BLaER1 treated with 17β-estradiol and CSF1 and Interleukin-3, amounts not matched to agents 10 nM and 100 nM (cell line): ENCODE results near the gene DOK4.
A peak's percentile ranks its signal among the peaks of the same experiment; 100 is the strongest.

Experiments used
- H3K27ac ChIP-seq, 11 experiments: shearing (Covaris generic); formaldehyde crosslinking; 2 replicates each; pipeline ENCODE4 v1.8.1; 2022
- H3K27me3 ChIP-seq, 11 experiments: shearing (Covaris generic); formaldehyde crosslinking; 2 replicates each; pipeline ENCODE4 v1.8.1; 2022
- H3K36me3 ChIP-seq, 11 experiments: shearing (Covaris generic); formaldehyde crosslinking; 2 replicates each; pipeline ENCODE4 v1.8.1; 2022
- H3K4me1 ChIP-seq, 10 experiments: shearing (Covaris generic); formaldehyde crosslinking; 2 replicates each; pipeline ENCODE4 v1.8.1; 2022
- H3K4me2 ChIP-seq, 11 experiments: shearing (Covaris generic); formaldehyde crosslinking; 2 replicates each; pipeline ENCODE4 v1.8.1; 2022
- H3K4me3 ChIP-seq, 10 experiments: shearing (Covaris generic); formaldehyde crosslinking; 2 replicates each; pipeline ENCODE4 v1.8.1; 2022
- H3K9ac ChIP-seq, 11 experiments: shearing (Covaris generic); formaldehyde crosslinking; 2 replicates each; pipeline ENCODE4 v1.8.1; 2022
- H3K9me3 ChIP-seq, 11 experiments: shearing (Covaris generic); formaldehyde crosslinking; replicated peaks in 1 of 11; 2 replicates each; pipeline ENCODE4 v1.8.1; 2022
- H4K20me1 ChIP-seq, 11 experiments: shearing (Covaris generic); formaldehyde crosslinking; 2 replicates each; pipeline ENCODE4 v1.8.1; 2022
- Cebpa-rat ChIP-seq, 11 experiments: shearing (Covaris generic); IDR thresholded peaks; 2 replicates each; pipeline ENCODE4 v1.8.1; 2022

DOK4 gene

DNA sequence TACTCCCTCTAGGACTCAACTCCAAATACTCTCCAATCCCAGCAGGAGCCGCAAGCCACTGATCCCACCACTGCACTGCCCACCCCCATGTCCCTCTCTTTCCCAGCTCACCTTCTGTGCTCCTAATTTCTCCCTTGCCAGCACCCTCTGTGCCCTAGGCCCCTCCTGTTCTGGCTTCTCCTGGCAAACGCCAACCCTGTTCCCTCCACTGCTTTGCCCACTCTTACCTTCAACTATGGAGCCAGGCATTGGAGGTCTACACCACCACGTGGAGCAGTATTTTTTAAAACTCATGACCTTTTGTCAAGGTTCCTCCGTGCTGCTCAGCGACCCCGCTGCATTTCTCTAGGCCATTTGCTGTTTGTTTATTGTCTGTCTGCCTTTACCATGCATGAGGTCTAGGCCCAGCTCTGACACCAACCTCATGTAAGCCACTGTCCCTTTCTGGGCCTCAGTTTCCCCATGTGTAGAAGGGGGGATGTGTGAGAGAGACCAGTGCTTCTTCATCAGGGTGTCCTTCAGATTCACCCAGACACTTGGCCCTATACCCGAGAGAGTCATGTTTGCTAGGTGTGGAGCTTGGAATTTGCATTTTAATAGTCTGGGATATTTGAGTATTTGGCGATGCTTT lies 45.5 kb upstream of the DOK4 start:
- TF ChIP-seq Cebpa-rat (IDR thresholded peaks at IDR 0.05): no peak
- peaks cover 0 to 8% (median 0%) of the 10 kb centered on the region in 11 experiments; a peak in 3 of 22 replicates for H4K20me1 ChIP-seq
- H3K9ac ChIP-seq: peak overlapping the region in 3 of 11 experiments; percentile 56 to 67 (median 65); a peak in 4 of 22 replicates
- peaks cover 72 to 96% (median 86%) of the 10 kb centered on the region in 10 experiments for H3K4me1 ChIP-seq
- peak overlapping the region; percentile 74 to 96 (median 93) for H3K4me2 ChIP-seq
- no peak overlapping the region for H3K4me3 ChIP-seq
- H3K36me3 ChIP-seq: peaks cover 0 to 13% (median 3%) of the 10 kb centered on the region in 11 experiments; a peak in 6 of 22 replicates
- peaks cover 0 to 20% (median 0%) of the 10 kb centered on the region in 11 experiments; a peak in 2 of 22 replicates for H3K27me3 ChIP-seq
- no peaks in the 10 kb centered on the region for H3K9me3 ChIP-seq
- peak overlapping the region in 5 of 11 experiments; percentile 63 to 77 (median 75); a peak in 6 of 22 replicates for H3K27ac ChIP-seq

DNA sequence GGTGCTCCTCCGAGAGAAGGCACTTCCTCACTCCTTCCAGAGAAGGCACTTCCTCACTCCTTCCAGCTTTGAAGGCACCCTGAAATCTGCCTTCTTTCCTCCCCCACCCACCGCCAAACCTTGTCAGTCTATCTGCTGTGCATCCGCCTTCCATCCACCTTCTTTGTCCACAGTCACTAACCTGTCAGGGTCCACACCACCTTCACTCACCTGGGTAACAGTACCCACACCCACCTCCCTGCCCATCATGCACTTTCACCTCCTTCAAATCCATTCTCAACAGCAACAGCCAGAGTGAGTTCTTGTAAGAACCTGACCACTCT lies 44.9 kb upstream of the DOK4 start:
- H3K4me2 ChIP-seq: peak overlapping the region; percentile 74 to 96 (median 93)
- peaks cover 0 to 13% (median 3%) of the 10 kb centered on the region in 11 experiments; a peak in 6 of 22 replicates for H3K36me3 ChIP-seq
- TF ChIP-seq Cebpa-rat (IDR thresholded peaks at IDR 0.05): no peak
- H3K27me3 ChIP-seq: peaks cover 0 to 20% (median 0%) of the 10 kb centered on the region in 11 experiments; a peak in 2 of 22 replicates
- H3K9me3 ChIP-seq: no peaks in the 10 kb centered on the region
- H3K27ac ChIP-seq: peak overlapping the region in 8 of 11 experiments; percentile 53 to 77 (median 72); a peak in 11 of 22 replicates
- peaks cover 72 to 96% (median 88%) of the 10 kb centered on the region in 10 experiments for H3K4me1 ChIP-seq
- H3K4me3 ChIP-seq: peak overlapping the region in 1 of 10 experiments; percentile 57; a peak in 1 of 20 replicates
- 0 out of 22 replicates have a peak, but pooled peaks cover 0 to 8% (median 0%) of the 10 kb centered on the region in 11 experiments for H4K20me1 ChIP-seq
- peak overlapping the region in 7 of 11 experiments; percentile 42 to 68 (median 54); a peak in 9 of 22 replicates for H3K9ac ChIP-seq

DNA sequence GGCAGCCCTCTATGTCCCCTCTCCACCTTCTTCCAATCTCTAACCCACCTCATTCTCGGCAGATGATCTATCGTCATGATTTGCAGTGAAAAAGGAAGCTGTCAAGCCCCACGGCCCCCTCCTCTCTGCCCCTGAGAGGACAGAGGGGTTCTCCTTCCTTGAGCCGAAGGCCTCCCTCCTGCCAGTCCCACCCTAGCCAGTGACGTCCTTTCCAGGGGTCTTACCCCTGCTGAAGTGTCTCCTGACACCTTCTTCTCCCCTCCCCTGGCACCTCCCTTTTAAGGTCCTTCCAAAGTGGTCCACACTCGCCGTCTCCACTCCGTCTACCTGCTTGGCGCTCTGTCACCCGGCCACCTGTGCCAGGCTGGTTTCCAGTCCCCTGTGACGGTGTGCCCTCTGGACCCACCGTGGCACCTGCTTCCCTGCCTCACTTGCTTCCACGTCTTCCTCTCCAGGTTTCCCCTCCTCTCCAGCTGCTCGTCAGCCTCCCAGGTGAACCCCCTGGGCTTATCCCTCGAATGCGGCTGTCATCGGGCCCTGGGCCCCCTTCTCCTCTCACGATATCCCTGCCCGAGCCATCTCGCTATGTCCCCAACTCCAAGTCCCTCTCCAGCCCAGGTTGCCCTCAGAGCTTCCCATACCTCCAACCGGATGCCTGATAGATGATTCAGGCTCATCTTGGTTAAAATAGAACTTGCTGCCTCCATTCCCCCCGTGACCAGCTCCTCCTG lies 44.4 kb upstream of the DOK4 start:
- H3K4me1 ChIP-seq: peaks cover 72 to 100% (median 92%) of the 10 kb centered on the region in 10 experiments
- H3K27ac ChIP-seq: peak overlapping the region in 10 of 11 experiments; percentile 10 to 77 (median 68); a peak in 19 of 22 replicates
- H3K4me2 ChIP-seq: peak overlapping the region; percentile 74 to 96 (median 93)
- H4K20me1 ChIP-seq: 0 out of 22 replicates have a peak, but pooled peaks cover 0 to 8% (median 0%) of the 10 kb centered on the region in 11 experiments
- H3K9me3 ChIP-seq: no peaks in the 10 kb centered on the region
- H3K36me3 ChIP-seq: peaks cover 0 to 13% (median 3%) of the 10 kb centered on the region in 11 experiments; a peak in 6 of 22 replicates
- H3K9ac ChIP-seq: peak overlapping the region in 9 of 11 experiments; percentile 42 to 68 (median 54); a peak in 18 of 22 replicates
- TF ChIP-seq Cebpa-rat (IDR thresholded peaks at IDR 0.05): no peak
- H3K27me3 ChIP-seq: peaks cover 0 to 20% (median 0%) of the 10 kb centered on the region in 11 experiments; a peak in 2 of 22 replicates
- H3K4me3 ChIP-seq: peak overlapping the region in 5 of 10 experiments; percentile 14 to 57 (median 25); a peak in 7 of 20 replicates

DNA sequence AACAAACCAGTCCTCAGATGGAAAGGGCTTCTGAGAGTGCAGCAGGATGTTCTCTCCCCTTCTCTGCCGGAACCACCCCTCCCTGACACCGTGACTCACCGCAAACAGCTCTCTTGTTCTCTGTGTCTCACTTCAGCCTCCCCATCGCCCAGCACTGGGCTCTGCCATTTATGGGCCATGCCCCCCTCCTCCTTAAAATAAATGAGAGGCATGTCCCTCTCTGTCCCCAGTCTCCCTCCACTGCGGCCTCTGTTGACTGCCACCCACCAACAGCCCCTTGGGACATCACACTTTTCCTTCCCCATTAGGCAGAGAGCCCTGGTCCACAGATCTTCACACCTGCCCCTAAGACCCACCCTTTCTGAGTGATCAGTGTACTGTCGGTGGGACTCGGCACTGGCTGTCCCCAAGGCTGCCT lies 43.8 kb upstream of the DOK4 start:
- H3K27me3 ChIP-seq: peaks cover 0 to 20% (median 0%) of the 10 kb centered on the region in 11 experiments; a peak in 2 of 22 replicates
- H3K4me1 ChIP-seq: peaks cover 66 to 100% (median 92%) of the 10 kb centered on the region in 10 experiments
- H3K9me3 ChIP-seq: no peaks in the 10 kb centered on the region
- H3K4me3 ChIP-seq: peak overlapping the region in 5 of 10 experiments; percentile 14 to 57 (median 25); a peak in 6 of 20 replicates
- H3K27ac ChIP-seq: peak overlapping the region in 10 of 11 experiments; percentile 10 to 77 (median 68); a peak in 19 of 22 replicates
- H3K9ac ChIP-seq: peak overlapping the region in 9 of 11 experiments; percentile 42 to 68 (median 54); a peak in 17 of 22 replicates
- peak overlapping the region; percentile 74 to 96 (median 93) for H3K4me2 ChIP-seq
- H3K36me3 ChIP-seq: peaks cover 0 to 13% (median 3%) of the 10 kb centered on the region in 11 experiments; a peak in 6 of 22 replicates
- H4K20me1 ChIP-seq: 0 out of 22 replicates have a peak, but pooled peaks cover 0 to 8% (median 0%) of the 10 kb centered on the region in 11 experiments
- TF ChIP-seq Cebpa-rat (IDR thresholded peaks at IDR 0.05): no peak

DNA sequence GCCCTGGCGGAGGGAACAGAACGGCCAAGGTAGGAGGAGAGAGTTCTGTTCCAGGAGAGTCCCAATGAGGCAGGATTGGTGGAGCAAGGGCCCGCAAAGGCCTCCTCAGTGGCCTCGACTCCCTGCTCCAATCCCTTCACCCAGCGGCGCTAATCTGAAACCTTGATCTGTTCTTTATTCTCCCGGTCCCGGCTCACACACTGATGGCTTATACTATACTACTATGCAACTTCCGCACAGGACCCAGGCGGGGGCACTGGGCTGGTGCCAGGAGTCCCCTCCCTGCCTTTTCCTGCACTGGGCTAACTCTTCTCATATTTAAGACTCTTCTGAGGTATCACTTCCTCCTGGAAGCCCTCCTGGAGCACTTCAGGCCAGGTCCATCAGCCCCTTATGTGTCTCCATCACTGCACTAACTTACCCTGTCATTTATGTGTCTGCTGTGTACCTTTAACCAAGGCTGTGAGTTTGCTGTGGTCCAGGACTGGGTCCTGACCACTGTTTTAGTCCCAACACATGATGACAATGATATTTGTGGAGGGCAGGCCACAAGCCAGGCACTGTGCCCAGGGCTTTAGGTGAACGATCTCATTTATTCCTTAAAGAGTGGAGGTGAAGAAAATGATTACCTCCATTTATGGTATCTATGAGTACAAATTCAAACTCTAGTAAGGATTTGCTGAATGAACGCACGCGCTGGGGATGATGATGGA lies 43.3 kb upstream of the DOK4 start:
- Histone ChIP-seq H3K4me2 (peak overlapping the region; percentile 74 to 96 (median 93)), H3K36me3 (peaks cover 0 to 13% (median 3%) of the 10 kb centered on the region in 11 experiments; a peak in 6 of 22 replicates), H4K20me1 (0 out of 22 replicates have a peak, but pooled peaks cover 0 to 8% (median 0%) of the 10 kb centered on the region in 11 experiments), H3K9me3 (no peaks in the 10 kb centered on the region), H3K4me1 (peaks cover 61 to 100% (median 88%) of the 10 kb centered on the region in 10 experiments), H3K4me3 (peak overlapping the region in 3 of 10 experiments; percentile 25 to 42 (median 32); a peak in 6 of 20 replicates), H3K9ac (peak overlapping the region in 9 of 11 experiments; percentile 31 to 68 (median 54); a peak in 16 of 22 replicates), H3K27ac (peak overlapping the region in 9 of 11 experiments; percentile 53 to 77 (median 72); a peak in 18 of 22 replicates), H3K27me3 (peaks cover 0 to 20% (median 0%) of the 10 kb centered on the region in 11 experiments; a peak in 2 of 22 replicates)
- TF ChIP-seq Cebpa-rat (IDR thresholded peaks at IDR 0.05): no peak

DNA sequence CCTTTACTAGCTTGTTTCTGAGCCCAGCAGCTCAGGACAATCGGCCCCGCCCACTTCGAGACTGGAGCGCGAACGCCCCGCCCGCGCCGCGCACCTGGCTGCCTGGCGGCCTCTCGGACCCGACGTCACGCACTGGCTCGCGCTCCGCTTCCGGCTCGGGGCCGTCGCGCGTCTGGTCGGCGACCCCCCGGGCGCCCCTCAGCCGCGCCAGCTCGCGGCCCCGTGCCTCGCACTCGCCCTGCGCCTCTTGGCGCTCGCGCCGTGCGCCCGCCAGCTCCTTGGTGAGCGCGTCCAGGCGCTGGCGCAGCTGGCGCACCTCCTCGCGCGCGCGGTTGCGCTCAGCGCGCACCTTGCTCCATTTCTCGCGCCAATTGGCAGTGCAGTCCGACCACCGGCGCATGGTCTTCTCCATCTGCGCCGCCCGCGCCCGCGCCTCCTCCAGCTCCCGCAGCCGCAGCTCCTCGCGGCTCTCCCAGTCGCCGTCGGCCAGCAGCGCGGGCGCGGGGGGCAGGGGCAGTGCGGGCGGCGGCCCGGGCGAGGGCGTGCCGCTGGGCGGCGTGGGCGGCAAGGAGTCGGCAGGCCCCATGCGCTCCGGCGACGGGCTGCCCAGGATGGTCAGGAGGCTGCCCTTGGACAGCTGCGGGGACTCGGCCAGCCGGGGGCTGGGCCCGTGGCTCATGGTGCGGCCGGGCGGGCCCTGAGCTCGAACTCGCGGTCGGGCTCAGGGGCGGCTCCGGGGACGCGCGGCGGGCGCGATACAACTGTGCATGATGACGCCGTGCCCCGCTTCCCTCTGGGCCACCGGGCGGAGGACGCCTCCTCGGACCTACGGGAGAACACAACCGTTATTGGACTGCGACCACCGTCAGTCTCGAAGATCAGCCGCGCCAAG lies 42.5 kb upstream of the DOK4 start:
- no peaks in the 10 kb centered on the region for H3K9me3 ChIP-seq
- H3K27me3 ChIP-seq: peaks cover 0 to 18% (median 0%) of the 10 kb centered on the region in 11 experiments; a peak in 2 of 22 replicates
- peak overlapping the region in 9 of 11 experiments; percentile 31 to 68 (median 54); a peak in 15 of 22 replicates for H3K9ac ChIP-seq
- peaks cover 0 to 13% (median 3%) of the 10 kb centered on the region in 11 experiments; a peak in 6 of 22 replicates for H3K36me3 ChIP-seq
- H3K4me2 ChIP-seq: peak overlapping the region; percentile 74 to 96 (median 93)
- no peak for TF ChIP-seq Cebpa-rat (IDR thresholded peaks at IDR 0.05)
- H3K4me1 ChIP-seq: peaks cover 53 to 93% (median 81%) of the 10 kb centered on the region in 10 experiments
- 0 out of 22 replicates have a peak, but pooled peaks cover 0 to 8% (median 0%) of the 10 kb centered on the region in 11 experiments for H4K20me1 ChIP-seq
- H3K4me3 ChIP-seq: peak overlapping the region in 3 of 10 experiments; percentile 13 to 42 (median 25); a peak in 3 of 20 replicates
- peak overlapping the region in 9 of 11 experiments; percentile 53 to 77 (median 72); a peak in 19 of 22 replicates for H3K27ac ChIP-seq
